Measurements from ENCODE around the gene DHODH. TPM values are rescaled to one million over a fixed set of nuclear protein-coding genes. Genes with fewer than 3 reads are reported as not detected.
"Not testable (repeated sequence)": the region's sequence is repeated elsewhere in the genome, so short reads cannot be mapped to it uniquely, and the experiment has no call there.

The DHODH gene
- total and polyA plus RNA-seq, 2 experiments from 2014 or later: 11.5 to 11.9 TPM

DNA sequence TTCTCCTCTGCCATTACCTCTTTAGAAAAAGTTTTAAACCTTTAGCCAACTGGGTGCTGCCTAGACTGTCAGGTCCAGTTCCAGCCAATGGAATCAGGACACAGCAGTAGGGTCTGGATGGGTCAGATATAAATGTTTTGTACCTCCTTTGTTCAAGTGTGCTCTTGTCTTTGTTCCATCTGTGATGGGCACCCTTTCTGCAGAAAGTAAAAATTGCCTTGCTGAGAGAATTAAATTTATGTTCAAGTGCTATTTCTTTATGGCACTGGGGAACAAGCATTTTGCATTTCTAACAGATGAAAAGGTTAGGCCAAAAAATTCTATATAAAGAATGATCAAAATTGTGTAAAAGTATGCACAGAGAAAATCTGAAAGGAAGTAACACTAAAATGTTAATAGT, 40.6 kb downstream of the DHODH start:
- Histone ChIP-seq H3K27ac (no peak overlapping the region), H3K4me1 (ENCODE audit: low read depth) (no peaks in the 10 kb centered on the region), H3K9me3 (ENCODE audit: low read depth) (no peaks in the 10 kb centered on the region), H3K27me3 (no peaks in the 10 kb centered on the region), H3K4me3 (no peak overlapping the region), H3K36me3 (no peaks in the 10 kb centered on the region)
- DNase-seq (ENCODE audit: low read depth in 1 of 2, low spot score in 1 of 2): no peak
- TF ChIP-seq, protein P1, sequence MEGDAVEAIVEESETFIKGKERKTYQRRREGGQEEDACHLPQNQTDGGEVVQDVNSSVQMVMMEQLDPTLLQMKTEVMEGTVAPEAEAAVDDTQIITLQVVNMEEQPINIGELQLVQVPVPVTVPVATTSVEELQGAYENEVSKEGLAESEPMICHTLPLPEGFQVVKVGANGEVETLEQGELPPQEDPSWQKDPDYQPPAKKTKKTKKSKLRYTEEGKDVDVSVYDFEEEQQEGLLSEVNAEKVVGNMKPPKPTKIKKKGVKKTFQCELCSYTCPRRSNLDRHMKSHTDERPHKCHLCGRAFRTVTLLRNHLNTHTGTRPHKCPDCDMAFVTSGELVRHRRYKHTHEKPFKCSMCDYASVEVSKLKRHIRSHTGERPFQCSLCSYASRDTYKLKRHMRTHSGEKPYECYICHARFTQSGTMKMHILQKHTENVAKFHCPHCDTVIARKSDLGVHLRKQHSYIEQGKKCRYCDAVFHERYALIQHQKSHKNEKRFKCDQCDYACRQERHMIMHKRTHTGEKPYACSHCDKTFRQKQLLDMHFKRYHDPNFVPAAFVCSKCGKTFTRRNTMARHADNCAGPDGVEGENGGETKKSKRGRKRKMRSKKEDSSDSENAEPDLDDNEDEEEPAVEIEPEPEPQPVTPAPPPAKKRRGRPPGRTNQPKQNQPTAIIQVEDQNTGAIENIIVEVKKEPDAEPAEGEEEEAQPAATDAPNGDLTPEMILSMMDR (IDR thresholded peaks at IDR 0.05; ENCODE audit: low read depth, low read length): no peak

DNA sequence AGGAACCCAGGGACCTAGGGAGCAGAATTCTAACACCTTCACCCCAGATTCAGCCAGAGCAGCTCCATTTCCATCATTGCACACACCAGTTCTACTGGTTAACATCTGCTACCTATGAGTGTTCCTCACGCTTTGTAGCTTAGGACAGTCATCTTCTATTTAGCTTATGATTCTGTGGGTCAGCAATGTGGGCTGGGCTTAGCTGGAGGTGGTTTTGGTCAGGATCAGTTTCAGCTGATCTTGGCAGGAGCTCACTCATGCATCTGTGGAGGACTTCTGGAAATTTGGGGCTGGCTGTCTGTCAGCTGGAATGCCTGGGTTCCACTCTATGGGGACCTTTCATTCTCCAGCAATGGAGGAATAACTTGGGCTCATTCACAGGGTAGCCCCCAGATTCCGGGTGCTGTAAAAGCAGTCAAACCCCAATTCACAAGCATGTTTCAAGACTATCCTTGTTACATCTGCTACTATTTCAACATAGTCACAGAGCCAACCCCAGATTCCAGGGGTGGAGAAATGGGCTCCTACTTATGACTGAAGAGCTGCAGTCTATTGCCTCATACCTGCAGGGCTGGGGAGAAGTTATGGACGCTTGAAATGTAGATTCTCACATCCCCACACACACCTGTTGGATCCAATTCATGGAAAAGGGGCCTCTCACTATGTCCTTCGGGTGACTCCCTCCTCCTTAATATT, 42.4 kb downstream of the DHODH start:
- Histone ChIP-seq H3K36me3 (no peaks in the 10 kb centered on the region), H3K27ac (no peak overlapping the region), H3K9me3 (ENCODE audit: low read depth) (no peaks in the 10 kb centered on the region), H3K4me3 (no peak overlapping the region), H3K4me1 (ENCODE audit: low read depth) (no peaks in the 10 kb centered on the region), H3K27me3 (no peaks in the 10 kb centered on the region)
- TF ChIP-seq, protein P1 (IDR thresholded peaks at IDR 0.05; ENCODE audit: low read depth, low read length): no peak
- DNase-seq (ENCODE audit: low read depth in 1 of 2, low spot score in 1 of 2): peak in 1 of 2 donors; percentile 46

DNA sequence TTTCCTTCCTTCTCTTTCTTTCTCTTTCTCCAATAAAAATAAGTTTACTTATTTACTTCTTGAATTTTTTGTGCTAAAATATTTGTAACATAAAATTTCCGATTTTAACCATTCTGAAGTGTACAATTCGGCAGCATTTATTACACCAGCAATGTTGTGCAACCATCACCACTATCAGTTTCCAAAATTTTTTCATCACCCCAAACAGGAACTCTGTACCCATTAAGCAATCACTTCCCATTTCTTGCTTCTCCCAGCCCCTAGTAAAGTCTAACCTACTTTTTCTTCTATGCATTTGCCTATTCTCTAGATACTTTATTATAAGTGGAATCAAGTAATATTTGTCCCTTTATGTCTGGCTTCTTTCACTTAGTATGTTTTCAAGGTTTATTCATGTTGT, 43.3 kb downstream of the DHODH start:
- H3K27ac ChIP-seq: no peak overlapping the region
- TF ChIP-seq, protein P1 (IDR thresholded peaks at IDR 0.05; ENCODE audit: low read depth, low read length): no peak
- H3K27me3 ChIP-seq: no peaks in the 10 kb centered on the region
- H3K4me1 ChIP-seq (ENCODE audit: low read depth): no peaks in the 10 kb centered on the region
- no peaks in the 10 kb centered on the region for H3K36me3 ChIP-seq
- peak in 1 of 2 donors; percentile 47 for DNase-seq (ENCODE audit: low read depth in 1 of 2, low spot score in 1 of 2)
- H3K4me3 ChIP-seq: no peak overlapping the region
- no peaks in the 10 kb centered on the region for H3K9me3 ChIP-seq (ENCODE audit: low read depth)

DNA sequence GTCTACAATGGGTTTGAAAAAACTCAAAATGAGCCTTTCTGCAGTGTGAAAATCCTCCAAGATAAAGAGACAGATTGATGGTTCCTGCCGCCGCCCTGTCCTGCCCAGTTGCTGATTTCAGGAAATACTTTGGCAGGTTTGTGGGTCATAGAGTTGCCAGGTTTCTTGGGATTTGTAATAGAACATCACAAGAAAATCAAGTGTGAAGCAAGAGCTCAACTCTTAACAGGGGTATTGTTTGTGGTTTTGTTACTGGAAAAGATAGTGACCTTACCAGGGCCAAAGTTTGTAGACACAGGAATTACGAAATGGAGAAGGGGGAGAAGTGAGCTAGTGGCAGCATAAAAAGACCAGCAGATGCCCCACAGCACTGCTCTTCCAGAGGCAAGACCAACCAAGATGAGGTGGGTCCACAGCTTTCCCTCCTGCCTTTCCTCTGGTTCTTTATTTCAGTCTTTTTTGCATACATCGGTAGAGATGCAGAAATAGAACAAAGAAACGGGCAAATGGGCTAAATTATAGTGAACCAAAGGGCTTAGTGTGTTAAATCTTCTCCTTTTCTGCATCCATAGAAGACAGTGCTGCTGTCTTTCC, 45.8 kb downstream of the DHODH start, which contains the start of gene HP:
Gene HP (plus strand): TSS at position 252 of the 594 bp plus-strand sequence. CDS start 148 bp downstream, at position 400.
- not testable (repeated sequence) for H3K9me3 ChIP-seq (ENCODE audit: low read depth); H3K27me3 ChIP-seq; H3K4me3 ChIP-seq; H3K4me1 ChIP-seq (ENCODE audit: low read depth); H3K27ac ChIP-seq; H3K36me3 ChIP-seq
- DNase-seq (ENCODE audit: low read depth in 1 of 2, low spot score in 1 of 2): peak in 1 of 2 donors; percentile 54

DNA sequence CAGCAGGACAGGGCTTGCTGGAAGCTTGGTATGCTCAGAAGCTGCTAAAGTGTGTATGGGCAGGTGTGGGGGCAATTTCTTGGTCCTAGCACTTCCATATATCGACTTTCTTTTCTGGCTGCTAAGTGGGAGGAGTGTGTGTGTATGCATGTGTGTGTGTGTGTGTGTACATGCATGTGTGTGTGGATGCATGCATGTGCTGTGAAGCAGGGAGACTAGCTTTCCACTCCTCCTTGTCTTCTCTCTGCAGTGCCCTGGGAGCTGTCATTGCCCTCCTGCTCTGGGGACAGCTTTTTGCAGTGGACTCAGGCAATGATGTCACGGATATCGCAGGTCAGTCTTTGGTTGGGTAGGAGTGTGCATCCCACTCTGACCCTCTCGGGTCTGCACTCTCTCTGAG, 47.4 kb downstream of the DHODH start:
- TF ChIP-seq, protein P1 (IDR thresholded peaks at IDR 0.05; ENCODE audit: low read depth, low read length): no peak
- Histone ChIP-seq H3K27me3 (no peaks in the 10 kb centered on the region), H3K27ac (no peak overlapping the region), H3K9me3 (ENCODE audit: low read depth) (no peaks in the 10 kb centered on the region), H3K36me3 (no peaks in the 10 kb centered on the region), H3K4me3 (no peak overlapping the region), H3K4me1 (ENCODE audit: low read depth) (no peaks in the 10 kb centered on the region)
- DNase-seq (ENCODE audit: low read depth in 1 of 2, low spot score in 1 of 2): no peak

DNA sequence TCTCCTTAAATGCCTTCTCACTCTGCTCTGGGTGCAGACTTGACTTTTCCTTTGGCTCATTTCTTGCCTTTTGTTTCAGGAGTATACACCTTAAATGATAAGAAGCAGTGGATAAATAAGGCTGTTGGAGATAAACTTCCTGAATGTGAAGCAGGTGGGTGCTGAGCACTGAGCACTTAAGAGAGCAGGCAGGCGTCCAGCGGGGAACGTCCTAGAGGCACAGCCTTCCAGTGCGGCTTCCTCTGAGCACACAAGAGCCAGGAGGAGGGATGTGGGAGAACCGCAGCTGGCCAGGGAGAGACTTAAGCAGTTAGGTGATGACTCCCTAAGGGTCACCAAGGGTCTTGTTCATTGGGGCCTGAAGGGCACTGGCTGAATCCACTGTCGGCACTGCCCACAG, 48.8 kb downstream of the DHODH start:
- not testable (repeated sequence) for H3K4me3 ChIP-seq; H3K27me3 ChIP-seq; H3K27ac ChIP-seq; H3K36me3 ChIP-seq; H3K9me3 ChIP-seq (ENCODE audit: low read depth); DNase-seq (ENCODE audit: low read depth in 1 of 2, low spot score in 1 of 2); H3K4me1 ChIP-seq (ENCODE audit: low read depth)

DNA sequence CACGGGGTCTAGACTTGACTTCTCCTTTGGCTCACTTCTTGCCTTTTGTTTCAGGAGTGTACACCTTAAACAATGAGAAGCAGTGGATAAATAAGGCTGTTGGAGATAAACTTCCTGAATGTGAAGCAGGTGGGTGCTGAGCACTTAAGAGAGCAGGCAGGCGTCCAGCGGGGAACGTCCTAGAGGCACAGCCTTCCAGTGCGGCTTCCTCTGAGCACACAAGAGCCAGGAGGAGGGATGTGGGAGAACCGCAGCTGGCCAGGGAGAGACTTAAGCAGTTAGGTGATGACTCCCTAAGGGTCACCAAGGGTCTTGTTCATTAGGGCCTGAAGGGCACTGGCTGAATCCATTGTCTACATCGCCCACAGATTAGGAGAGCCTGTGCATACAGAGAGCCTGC, 50.5 kb downstream of the DHODH start:
- not testable (repeated sequence) for H3K36me3 ChIP-seq; H3K9me3 ChIP-seq (ENCODE audit: low read depth); DNase-seq (ENCODE audit: low read depth in 1 of 2, low spot score in 1 of 2)

More for the DNA sequence above, 50.5 kb downstream of the DHODH start:
- H3K4me3 ChIP-seq; H3K27ac ChIP-seq; H3K27me3 ChIP-seq; H3K4me1 ChIP-seq (ENCODE audit: low read depth): not testable (repeated sequence)

Measured in cardiac muscle cell (in vitro differentiated cells and primary cell).